Measurements from ENCODE around the gene TCF7. TPM values are rescaled to one million over a fixed set of nuclear protein-coding genes. Genes with fewer than 3 reads are reported as not detected.

The TCF7 gene
- total RNA-seq, 1 donor from 2014 or later: 0.67 TPM

GRCh38 chr5:134072471-134073210 lies 41.8 kb upstream of the TCF7 start:
- DNase-seq (ENCODE audit: extremely low spot score, unreplicated experiment): no peak
- Mint-ChIP-seq H3K4me1 (ENCODE audit: unreplicated experiment) (peaks cover 7% of the 10 kb centered on the region), H3K4me3 (ENCODE audit: unreplicated experiment) (no peak overlapping the region), H3K9me3 (ENCODE audit: unreplicated experiment) (no peaks in the 10 kb centered on the region), H3K27me3 (ENCODE audit: unreplicated experiment) (peaks cover 33% of the 10 kb centered on the region), H3K27ac (ENCODE audit: unreplicated experiment) (no peak overlapping the region), H3K36me3 (ENCODE audit: unreplicated experiment) (no peaks in the 10 kb centered on the region)
- no peak for TF ChIP-seq CTCF (IDR thresholded peaks at IDR 0.05)

GRCh38 chr5:134073404-134073803 lies 41.1 kb upstream of the TCF7 start:
- H3K4me1 Mint-ChIP-seq (ENCODE audit: unreplicated experiment): peaks cover 7% of the 10 kb centered on the region
- TF ChIP-seq CTCF (IDR thresholded peaks at IDR 0.05): no peak
- no peak overlapping the region for H3K4me3 Mint-ChIP-seq (ENCODE audit: unreplicated experiment)
- no peaks in the 10 kb centered on the region for H3K36me3 Mint-ChIP-seq (ENCODE audit: unreplicated experiment)
- DNase-seq (ENCODE audit: extremely low spot score, unreplicated experiment): no peak
- peaks cover 27% of the 10 kb centered on the region for H3K27me3 Mint-ChIP-seq (ENCODE audit: unreplicated experiment)
- no peak overlapping the region for H3K27ac Mint-ChIP-seq (ENCODE audit: unreplicated experiment)
- no peaks in the 10 kb centered on the region for H3K9me3 Mint-ChIP-seq (ENCODE audit: unreplicated experiment)

GRCh38 chr5:134075102-134075501 lies 39.4 kb upstream of the TCF7 start:
- Mint-ChIP-seq H3K9me3 (ENCODE audit: unreplicated experiment) (no peaks in the 10 kb centered on the region), H3K4me1 (ENCODE audit: unreplicated experiment) (peaks cover 7% of the 10 kb centered on the region), H3K4me3 (ENCODE audit: unreplicated experiment) (no peak overlapping the region), H3K27ac (ENCODE audit: unreplicated experiment) (no peak overlapping the region), H3K27me3 (ENCODE audit: unreplicated experiment) (peaks cover 14% of the 10 kb centered on the region), H3K36me3 (ENCODE audit: unreplicated experiment) (no peaks in the 10 kb centered on the region)
- DNase-seq (ENCODE audit: extremely low spot score, unreplicated experiment): no peak
- no peak for TF ChIP-seq CTCF (IDR thresholded peaks at IDR 0.05)

GRCh38 chr5:134077926-134078580 lies 36.4 kb upstream of the TCF7 start:
- Mint-ChIP-seq H3K27me3 (ENCODE audit: unreplicated experiment) (peaks cover 11% of the 10 kb centered on the region), H3K36me3 (ENCODE audit: unreplicated experiment) (no peaks in the 10 kb centered on the region), H3K4me3 (ENCODE audit: unreplicated experiment) (no peak overlapping the region), H3K27ac (ENCODE audit: unreplicated experiment) (no peak overlapping the region), H3K9me3 (ENCODE audit: unreplicated experiment) (peaks cover 6% of the 10 kb centered on the region), H3K4me1 (ENCODE audit: unreplicated experiment) (no peaks in the 10 kb centered on the region)
- no peak for TF ChIP-seq CTCF (IDR thresholded peaks at IDR 0.05)
- DNase-seq (ENCODE audit: extremely low spot score, unreplicated experiment): no peak

- H3K27ac Mint-ChIP-seq (ENCODE audit: unreplicated experiment): no peak overlapping the region
- H3K4me1 Mint-ChIP-seq (ENCODE audit: unreplicated experiment): no peaks in the 10 kb centered on the region
- no peak for TF ChIP-seq CTCF (IDR thresholded peaks at IDR 0.05)
- H3K36me3 Mint-ChIP-seq (ENCODE audit: unreplicated experiment): no peaks in the 10 kb centered on the region
- peaks cover 6% of the 10 kb centered on the region for H3K9me3 Mint-ChIP-seq (ENCODE audit: unreplicated experiment)
- H3K4me3 Mint-ChIP-seq (ENCODE audit: unreplicated experiment): no peak overlapping the region
- DNase-seq (ENCODE audit: extremely low spot score, unreplicated experiment): no peak
- peaks cover 11% of the 10 kb centered on the region for H3K27me3 Mint-ChIP-seq (ENCODE audit: unreplicated experiment)
These were observed 34.5 kb upstream of the TCF7 start for GRCh38 chr5:134079748-134080581.
